Islet precursor cell (in vitro differentiated cells): Measurements from ENCODE around the gene ARHGEF10L.
A peak's percentile ranks its signal among the peaks of the same experiment; 100 is the strongest.

ENCODE experiments used
- DNase-seq: peaks from one replicate; pipeline ENCODE4 v3.0.0-alpha.2; 2018

Gene ARHGEF10L

GRCh38 chr1:17572264-17572985, 32.9 kb downstream of the ARHGEF10L start:
- no peak for DNase-seq

GRCh38 chr1:17573518-17574041, 34.1 kb downstream of the ARHGEF10L start:
- DNase-seq = peak; percentile 67

GRCh38 chr1:17574516-17574915, 35.0 kb downstream of the ARHGEF10L start:
- peak; percentile 74 for DNase-seq

DNA sequence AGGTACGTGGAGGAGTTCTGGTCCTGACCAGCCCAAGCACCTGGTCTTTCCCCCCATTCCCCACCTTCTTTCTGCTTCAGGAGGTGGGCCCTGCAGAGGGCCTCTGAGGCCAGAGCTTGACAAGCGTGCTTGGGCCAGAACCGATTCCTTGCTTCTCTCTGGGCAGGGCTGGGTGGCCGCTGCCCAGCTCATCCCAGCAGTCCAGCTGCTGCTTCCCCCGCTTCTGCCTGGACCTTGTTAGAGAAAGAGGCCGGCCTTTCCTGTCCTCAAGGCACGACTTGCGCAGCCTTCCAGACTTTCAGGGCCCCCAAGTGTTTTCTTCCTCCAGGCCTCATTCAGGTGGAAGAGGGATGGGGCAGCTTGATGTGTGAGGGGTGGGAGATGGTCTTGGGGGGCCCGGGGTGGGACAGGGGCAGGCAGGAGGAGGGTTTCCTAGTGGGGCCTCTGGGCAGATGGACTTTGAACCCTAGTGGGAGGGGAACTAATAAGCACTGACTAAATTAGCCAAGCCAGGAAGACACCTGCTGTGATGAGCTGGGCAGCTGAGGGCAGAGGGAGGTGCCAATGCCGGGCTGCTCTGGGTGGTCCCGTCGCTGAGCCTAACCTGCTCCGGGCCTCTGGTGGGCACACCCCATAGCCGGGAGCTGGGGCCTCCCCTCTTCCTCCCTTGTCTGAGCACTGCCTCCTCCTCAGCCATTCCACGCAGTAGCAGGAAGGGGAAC, 36.5 kb downstream of the ARHGEF10L start:
- no peak for DNase-seq

DNA sequence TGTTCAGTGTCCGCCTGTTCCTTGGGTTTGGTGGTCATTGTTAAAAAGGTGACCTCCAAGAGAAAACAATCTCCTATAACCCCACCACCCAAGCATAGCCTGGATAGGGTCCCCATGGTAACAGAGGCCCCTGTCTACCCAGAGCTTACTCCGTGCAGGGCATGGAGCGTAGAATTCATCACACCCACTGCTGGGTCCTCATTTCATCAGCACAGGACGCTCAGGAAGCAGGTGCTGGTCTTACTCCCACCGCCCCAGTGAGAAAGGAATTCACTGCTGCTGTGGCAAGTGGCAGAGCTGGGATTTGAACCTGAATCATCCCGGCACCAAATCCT, 37.0 kb downstream of the ARHGEF10L start:
- DNase-seq = no peak

GRCh38 chr1:17577907-17578297, 38.4 kb downstream of the ARHGEF10L start:
- DNase-seq = no peak

- DNase-seq = no peak
Observed at GRCh38 chr1:17579951-17580939, 40.7 kb downstream of the ARHGEF10L start.

DNA sequence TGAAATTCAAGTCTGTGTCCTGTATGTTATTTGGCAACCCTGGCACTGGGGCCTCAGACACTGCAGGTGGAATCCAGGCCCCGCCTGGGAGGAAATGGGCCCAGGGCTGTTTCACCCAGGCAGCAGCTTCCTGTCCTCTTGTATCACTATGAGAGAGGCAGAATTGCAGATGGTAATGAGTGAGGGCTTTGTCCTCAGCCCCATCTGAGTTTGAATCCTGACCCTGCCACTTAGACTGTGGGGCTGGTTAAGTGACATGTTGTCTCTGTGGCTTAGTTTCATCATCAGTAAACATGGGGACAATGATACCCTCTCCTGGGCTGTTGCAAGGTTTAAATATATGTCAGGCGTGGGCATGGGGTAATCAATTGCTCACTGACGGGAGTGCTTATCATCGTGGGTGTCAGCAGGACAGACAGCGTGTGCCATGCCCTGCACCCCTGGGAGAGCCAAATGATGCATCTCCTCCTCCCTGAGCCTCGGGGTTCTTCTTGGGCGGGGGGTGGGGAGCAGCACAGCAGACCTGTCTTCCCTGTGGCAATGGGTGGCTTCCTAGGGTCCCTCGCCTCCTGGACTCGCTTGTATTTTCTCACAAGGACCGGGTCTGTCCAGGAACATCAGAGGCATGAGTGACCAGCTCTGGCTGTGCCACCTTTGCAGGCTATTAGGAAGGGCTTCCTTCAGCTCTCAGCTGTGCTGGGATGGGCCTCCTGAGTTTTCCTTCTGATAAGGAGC, 42.1 kb downstream of the ARHGEF10L start:
- DNase-seq = peak; percentile 70

- peak; percentile 75 for DNase-seq
Observed at GRCh38 chr1:17582124-17582774, 42.8 kb downstream of the ARHGEF10L start.

GRCh38 chr1:17584539-17584938, 45.0 kb downstream of the ARHGEF10L start:
- DNase-seq = no peak

- no peak for DNase-seq
Observed at GRCh38 chr1:17585266-17585987, 45.9 kb downstream of the ARHGEF10L start.

DNA sequence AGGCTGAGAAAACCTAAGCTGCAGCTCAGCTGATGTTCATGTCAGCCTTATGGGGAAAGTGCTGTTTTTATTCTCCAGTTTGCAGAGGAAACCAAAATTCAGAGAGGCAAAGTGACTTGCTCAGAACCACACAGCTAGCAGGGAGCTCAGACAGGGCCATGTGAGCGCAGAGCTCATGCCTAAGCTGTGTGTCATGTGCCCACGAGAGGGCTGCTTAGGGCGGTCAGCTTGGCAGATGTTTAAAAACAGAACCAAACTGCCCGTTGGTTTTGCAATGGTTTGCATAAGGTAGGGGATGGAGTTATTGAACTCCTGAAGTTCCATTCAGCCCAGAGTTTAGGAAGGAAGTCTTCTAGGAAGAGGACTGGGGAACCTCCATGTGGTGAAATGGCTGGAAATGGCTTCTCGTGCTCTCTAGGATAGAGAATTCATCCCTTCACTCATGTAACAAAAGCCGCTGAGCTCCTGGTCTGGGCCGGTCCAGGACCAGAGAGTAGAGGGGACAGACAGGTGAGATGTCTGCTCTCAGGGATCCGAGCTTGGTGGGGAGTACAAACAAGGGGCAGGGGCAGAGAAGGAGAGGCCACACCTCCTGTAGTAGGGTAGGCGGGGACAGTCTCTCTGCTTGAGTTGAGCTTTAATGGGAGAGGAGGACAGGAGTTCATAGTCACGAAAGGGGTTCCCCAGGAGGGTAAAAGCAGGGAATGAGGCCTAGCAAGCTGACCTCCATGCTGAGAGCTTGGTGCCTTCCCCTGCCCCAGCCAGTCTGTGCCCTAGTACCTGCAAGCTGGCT, 46.9 kb downstream of the ARHGEF10L start:
- peak; percentile 83 for DNase-seq

- DNase-seq = peak; percentile 95
Observed at GRCh38 chr1:17587693-17588047, 48.2 kb downstream of the ARHGEF10L start.

DNA sequence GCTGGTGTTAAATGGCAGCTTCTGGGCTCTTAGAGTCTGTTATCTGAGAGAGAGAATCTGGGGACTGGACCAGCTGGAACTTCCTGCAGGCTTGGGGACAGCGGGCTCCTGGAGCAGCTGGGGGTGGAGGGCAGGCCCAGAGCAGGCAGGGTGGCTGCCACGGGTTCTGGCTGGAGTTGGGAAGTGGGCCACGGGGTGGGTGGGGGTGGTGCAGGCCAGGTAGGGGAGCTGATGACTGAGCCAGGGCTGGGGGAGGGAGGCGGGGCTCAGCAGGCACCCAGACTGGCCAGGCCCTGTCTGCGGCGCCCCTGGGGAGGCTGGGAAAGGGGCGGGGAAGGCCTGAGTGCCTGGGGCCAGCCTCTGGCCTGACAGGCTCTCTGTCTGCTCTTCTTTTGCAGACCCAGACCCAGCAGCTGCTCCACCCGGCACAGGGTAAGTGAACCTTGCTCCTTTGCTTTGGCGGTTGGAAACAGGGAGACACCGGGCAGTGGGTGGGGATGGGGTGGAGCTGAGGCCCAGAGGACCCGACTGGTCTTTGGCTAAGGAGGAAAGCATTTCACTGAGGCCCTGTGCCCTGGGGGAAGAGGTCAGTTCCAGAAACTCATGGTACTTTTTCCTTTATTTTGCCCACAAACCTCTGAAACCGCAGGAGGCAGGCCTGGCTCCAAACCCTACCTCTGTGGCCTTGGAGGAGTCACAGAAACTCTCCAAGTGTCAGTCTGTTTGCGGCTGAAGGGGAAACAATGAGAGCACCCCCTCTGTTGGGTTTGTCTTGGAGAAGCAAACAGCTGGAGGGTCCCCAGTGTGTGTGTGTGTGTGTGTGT, 48.8 kb downstream of the ARHGEF10L start:
- peak; percentile 99 for DNase-seq

- DNase-seq = no peak
Observed at GRCh38 chr1:17591814-17592430, 52.4 kb downstream of the ARHGEF10L start.

DNA sequence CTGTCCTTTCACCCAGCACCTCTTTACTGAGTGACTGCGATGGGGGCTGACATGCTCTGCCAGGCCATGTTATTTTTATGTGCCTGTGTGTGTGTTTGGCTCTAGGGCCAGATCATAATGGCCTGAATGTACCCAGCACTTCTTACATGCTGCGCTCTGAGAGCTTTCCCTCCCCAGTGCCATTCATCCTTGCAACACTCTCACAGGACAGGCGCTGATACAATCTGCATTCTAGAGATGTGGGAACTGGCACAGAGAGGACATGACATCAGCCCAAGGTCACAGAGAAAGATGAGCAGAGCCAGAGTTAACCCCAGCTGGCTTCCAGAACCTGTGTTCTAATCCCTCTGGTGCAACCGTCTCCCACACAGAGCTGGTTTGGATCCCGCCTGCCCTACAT, 54.5 kb downstream of the ARHGEF10L start:
- DNase-seq = peak; percentile 72

DNA sequence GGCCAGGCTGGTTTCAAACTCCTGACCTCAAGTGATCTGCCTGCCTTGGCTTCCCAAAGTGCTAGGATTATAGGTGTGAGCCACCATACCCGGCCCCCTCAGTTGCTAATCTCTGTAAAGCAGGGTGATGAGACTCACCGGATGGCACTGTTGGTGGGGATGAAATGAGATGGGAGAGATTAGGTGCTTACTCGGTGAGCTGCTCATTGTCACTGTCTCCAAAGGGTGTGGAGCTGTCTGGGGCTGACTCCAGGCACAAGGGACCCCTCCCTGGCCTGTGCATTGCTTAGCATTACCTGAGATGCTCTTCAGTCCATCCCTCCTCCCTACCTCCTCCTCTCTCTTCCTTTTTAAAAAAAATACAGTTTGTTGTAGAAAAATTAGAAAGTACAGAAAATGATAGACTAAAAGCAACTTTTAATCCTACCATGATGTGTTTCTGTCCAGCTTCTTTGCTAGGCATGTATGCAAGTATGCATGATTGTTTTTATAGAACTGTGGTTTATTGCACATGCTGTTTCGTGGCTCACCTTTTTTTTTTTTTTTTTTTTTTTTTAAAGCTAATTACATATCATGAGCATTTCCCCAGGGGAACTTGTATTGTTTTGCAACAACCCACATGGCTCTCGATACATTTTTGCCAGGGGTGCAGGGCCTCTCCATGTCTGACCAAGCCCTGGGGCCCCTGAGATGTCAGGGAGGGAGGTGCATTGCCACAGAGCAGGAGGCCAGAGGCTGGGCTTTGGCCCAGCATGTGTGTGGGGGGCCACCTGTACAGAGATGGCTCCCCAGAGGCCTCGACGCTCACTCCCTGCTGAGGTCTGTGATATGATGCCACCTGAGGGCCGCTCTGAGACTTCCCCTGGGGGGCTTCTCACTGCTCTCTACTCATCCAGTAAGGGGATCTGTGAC, 55.4 kb downstream of the ARHGEF10L start:
- no peak for DNase-seq

- no peak for DNase-seq
Observed at GRCh38 chr1:17595602-17595925, 56.1 kb downstream of the ARHGEF10L start.
